ENCODE results near the gene TREM2.
"Not testable (repeated sequence)": the region's sequence is repeated elsewhere in the genome, so short reads cannot be mapped to it uniquely, and the experiment has no call there.

TREM2 gene

GRCh38 chr6:41153992-41154625 lies 8.8 kb downstream of the TREM2 start, which contains the start of gene TREML1:
TSS of gene TREML1 (minus strand) at chr6:41154347. CDS start at chr6:41154288, 59 bp downstream.
- DNase-seq (ENCODE audit: low read depth in 3 of 3) = no peak

- no peak for DNase-seq (ENCODE audit: low read depth in 3 of 3)
These were observed 9.5 kb downstream of the TREM2 start for GRCh38 chr6:41153451-41153850.

GRCh38 chr6:41150671-41151070 lies 12.2 kb downstream of the TREM2 start:
- DNase-seq (ENCODE audit: low read depth in 3 of 3) = no peak

GRCh38 chr6:41147917-41148316 lies 15.0 kb downstream of the TREM2 start:
- no peak for DNase-seq (ENCODE audit: low read depth in 3 of 3)

- no peak for DNase-seq (ENCODE audit: low read depth in 3 of 3)
These were observed 26.0 kb downstream of the TREM2 start for GRCh38 chr6:41136911-41137310.

- no peak for DNase-seq (ENCODE audit: low read depth in 3 of 3)
These were observed 27.7 kb downstream of the TREM2 start for GRCh38 chr6:41135062-41135832.

- DNase-seq (ENCODE audit: low read depth in 3 of 3) = no peak
These were observed 30.7 kb downstream of the TREM2 start for GRCh38 chr6:41132254-41132653.

- no peak for DNase-seq (ENCODE audit: low read depth in 3 of 3)
These were observed 37.6 kb downstream of the TREM2 start for GRCh38 chr6:41125282-41125681.

GRCh38 chr6:41122918-41123317 lies 40.0 kb downstream of the TREM2 start:
- no peak for DNase-seq (ENCODE audit: low read depth in 3 of 3)

- DNase-seq (ENCODE audit: low read depth in 3 of 3) = no peak
These were observed 40.5 kb downstream of the TREM2 start for GRCh38 chr6:41122373-41122772.

- no peak for DNase-seq (ENCODE audit: low read depth in 3 of 3)
These were observed 42.9 kb downstream of the TREM2 start for GRCh38 chr6:41120058-41120457.

GRCh38 chr6:41119508-41119907 lies 43.4 kb downstream of the TREM2 start:
- no peak for DNase-seq (ENCODE audit: low read depth in 3 of 3)

GRCh38 chr6:41115027-41115426 lies 47.9 kb downstream of the TREM2 start:
- not testable (repeated sequence) for DNase-seq (ENCODE audit: low read depth in 3 of 3)

- DNase-seq (ENCODE audit: low read depth in 3 of 3) = no peak
These were observed 51.9 kb downstream of the TREM2 start for GRCh38 chr6:41111017-41111416.
